T-helper 17 cell (primary cell): ENCODE results near the gene IL19. TPM values are rescaled to one million over a fixed set of nuclear protein-coding genes. Genes with fewer than 3 reads are reported as not detected.
A peak's percentile ranks its signal among the peaks of the same experiment; 100 is the strongest.

Experiments
- ATAC-seq: fragments of 150-1000 bp; cut with Tn5 transposase; 2 replicates; pipeline ENCODE4 v1.10.0; 2021; ENCODE audit warnings: mild to moderate bottlenecking, moderate library complexity
- DNase-seq, 3 donors: peaks; one replicate each; pipeline versions ENCODE4 v3.0.0 to v3.0.0-alpha.2; 2020 to 2021
- H3K9me3 ChIP-seq: one replicate; pipeline ENCODE4 v1.7.0; 2013; ENCODE audit warnings: low read length, mild to moderate bottlenecking; ENCODE audit not compliant: control insufficient read depth, poor library complexity, severe bottlenecking
- H3K27ac Mint-ChIP-seq: one replicate; pipeline ENCODE4 v1.8.0; 2022; ENCODE audit warnings: mild to moderate bottlenecking, moderate library complexity, mixed read lengths
- H3K27me3 Mint-ChIP-seq: one replicate; pipeline ENCODE4 v1.8.0; 2022; ENCODE audit warnings: mixed read lengths
- H3K36me3 Mint-ChIP-seq: one replicate; pipeline ENCODE4 v1.8.0; 2022; ENCODE audit warnings: low read depth, mixed read lengths
- H3K4me1 Mint-ChIP-seq: one replicate; pipeline ENCODE4 v1.8.0; 2022; ENCODE audit warnings: mild to moderate bottlenecking, mixed read lengths
- H3K4me3 Mint-ChIP-seq: one replicate; pipeline ENCODE4 v1.8.0; 2022; ENCODE audit warnings: mild to moderate bottlenecking, moderate library complexity, mixed read lengths
- total RNA-seq, 4 donors: library from RNA in 2 of 4; stranded (reverse) in 2 of 4; gene quantifications; one replicate each; pipeline ENCODE4 v1.2.3 and lab custom pipeline; 2022 to 2026

Gene IL19, protein sequence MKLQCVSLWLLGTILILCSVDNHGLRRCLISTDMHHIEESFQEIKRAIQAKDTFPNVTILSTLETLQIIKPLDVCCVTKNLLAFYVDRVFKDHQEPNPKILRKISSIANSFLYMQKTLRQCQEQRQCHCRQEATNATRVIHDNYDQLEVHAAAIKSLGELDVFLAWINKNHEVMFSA
- total RNA-seq (not detected), total RNA-seq (lab: John Stamatoyannopoulos, UW) (0 to 0.23 reads per million in 2 donors)

DNA sequence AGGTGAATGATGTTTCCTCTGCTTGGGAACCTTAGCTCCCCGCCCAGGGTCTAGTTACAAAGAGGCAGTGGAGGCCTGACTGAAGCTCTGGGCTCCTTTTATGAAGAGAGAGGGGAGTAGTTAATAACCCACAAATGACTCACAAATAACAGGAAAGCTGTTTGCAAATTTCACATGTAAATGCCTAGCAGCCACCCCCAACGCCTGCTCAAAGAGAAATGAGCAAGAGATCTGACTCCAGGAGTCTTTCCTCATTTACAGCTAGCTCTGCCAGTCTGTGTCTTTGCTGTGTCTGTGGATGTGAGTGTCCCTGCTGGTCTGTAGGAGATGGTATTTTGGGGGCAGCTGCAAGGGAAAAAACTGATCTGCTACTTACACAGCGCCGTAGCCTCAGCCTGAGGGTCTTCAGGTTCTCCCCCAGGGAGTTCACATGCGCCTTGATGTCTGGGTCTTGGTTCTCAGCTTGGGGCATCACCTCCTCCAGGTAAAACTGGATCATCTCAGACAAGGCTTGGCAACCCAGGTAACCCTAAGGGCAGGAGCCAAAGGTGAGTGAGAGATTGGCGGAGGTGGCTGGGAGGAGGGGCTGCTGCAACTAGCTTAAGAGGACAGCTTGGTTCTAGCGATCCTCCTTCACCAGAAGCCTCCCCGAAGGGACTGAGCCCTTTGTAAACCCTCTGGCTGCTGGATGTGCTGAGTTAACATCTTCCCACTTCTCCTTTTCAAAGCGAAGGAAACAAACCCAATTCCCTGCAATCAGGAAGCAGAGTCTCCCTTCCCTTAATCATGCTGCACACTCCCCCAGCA lies at the start of gene IL19:
Gene IL19, plus strand, starts transcription at position 243 of the 807 bp plus-strand sequence. CDS start 65,890 bp downstream, outside the sequence.
- ATAC-seq: no peak
- DNase-seq: no peak
- Mint-ChIP-seq H3K4me1 (peaks cover 67% of the 10 kb centered on the region), H3K4me3 (peak within 1 kb of the TSS; percentile 81), H3K27ac (peak within 1 kb of the TSS; percentile 92), H3K36me3 (no peaks in the 10 kb centered on the region), H3K27me3 (no peaks in the 10 kb centered on the region)
- H3K9me3 ChIP-seq: no peaks in the 10 kb centered on the region

DNA sequence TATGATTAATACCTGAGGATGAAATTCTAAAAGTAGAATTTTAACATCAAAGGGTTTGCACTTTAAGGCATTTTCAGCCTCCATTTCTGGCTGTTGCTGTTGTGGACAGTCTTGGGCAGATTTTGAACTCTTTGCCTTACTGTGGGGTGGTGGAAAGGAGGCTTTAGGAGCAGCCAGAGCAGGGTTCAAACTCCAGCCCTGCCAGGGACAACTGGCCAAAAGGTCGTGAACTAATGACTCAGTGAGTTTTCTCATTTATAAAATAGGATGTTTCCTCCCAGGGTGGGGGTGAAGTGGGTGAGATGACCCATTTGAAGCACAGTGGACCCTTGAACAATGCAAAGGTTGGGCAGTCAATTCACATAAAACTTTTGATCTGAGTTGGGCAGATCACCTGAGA lies 49.1 kb upstream of the IL19 start:
- peaks cover 63% of the 10 kb centered on the region for H3K4me1 Mint-ChIP-seq
- peak overlapping the region; percentile 39 for H3K27ac Mint-ChIP-seq
- no peak for DNase-seq
- no peaks in the 10 kb centered on the region for H3K36me3 Mint-ChIP-seq
- no peak overlapping the region for H3K4me3 Mint-ChIP-seq
- no peaks in the 10 kb centered on the region for H3K27me3 Mint-ChIP-seq
- no peaks in the 10 kb centered on the region for H3K9me3 ChIP-seq
- ATAC-seq: no peak

DNA sequence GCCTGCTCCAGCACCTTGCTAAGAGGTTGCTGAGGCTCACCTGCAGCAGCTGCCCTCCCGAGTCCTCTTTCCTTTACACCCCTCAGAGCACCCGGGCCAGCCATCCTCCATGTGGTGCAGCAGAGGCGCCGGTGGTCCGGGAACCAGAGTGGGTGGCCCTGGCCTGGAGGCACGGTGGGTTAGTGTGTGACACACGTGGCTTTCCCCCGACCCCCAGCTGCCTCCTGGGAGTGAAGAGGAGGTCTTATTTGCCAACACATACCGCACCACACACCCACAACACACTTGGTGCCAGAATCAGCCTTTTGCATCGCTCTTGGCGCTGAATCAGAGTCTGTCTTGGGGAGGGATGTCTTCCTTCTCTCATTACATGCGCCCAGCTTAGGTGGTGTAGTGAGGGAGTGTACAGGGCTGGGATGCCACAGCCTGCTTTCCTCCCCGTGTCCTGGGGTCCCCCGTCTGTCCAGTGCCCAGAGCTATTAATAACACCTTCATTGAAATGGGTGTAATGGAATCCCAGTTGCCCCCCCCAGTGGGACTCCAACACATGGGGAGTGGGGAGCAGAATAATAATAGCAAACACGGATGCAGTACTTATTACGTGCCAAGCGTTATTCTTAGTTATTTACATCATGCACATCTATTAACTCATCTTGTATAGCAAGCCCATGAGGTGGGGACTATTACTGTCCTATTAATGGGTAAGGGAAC lies 47.7 kb upstream of the IL19 start:
- DNase-seq (no peak), ATAC-seq (no peak)
- Mint-ChIP-seq H3K27me3 (no peaks in the 10 kb centered on the region), H3K4me3 (no peak overlapping the region), H3K36me3 (no peaks in the 10 kb centered on the region), H3K4me1 (peaks cover 56% of the 10 kb centered on the region), H3K27ac (no peak overlapping the region)
- H3K9me3 ChIP-seq: no peaks in the 10 kb centered on the region

DNA sequence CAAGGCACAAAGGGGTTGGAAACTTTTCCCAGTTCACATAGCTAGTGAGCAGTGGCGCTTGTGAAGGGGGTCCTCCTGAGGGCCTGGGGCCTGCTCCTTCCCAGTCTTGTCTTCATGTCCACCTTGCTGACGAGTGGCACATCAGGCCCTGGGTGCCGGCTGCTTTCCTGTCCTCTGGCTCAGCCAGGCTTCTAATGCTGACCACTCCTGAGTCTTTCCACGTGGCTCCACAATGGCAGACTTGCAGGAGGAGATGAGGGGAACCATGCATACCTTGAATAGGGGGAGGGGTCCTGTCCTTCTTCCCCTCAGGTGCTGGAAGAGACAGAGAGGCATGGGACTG lies 47.1 kb upstream of the IL19 start:
- H3K27ac Mint-ChIP-seq: no peak overlapping the region
- H3K4me1 Mint-ChIP-seq: peaks cover 57% of the 10 kb centered on the region

DNA sequence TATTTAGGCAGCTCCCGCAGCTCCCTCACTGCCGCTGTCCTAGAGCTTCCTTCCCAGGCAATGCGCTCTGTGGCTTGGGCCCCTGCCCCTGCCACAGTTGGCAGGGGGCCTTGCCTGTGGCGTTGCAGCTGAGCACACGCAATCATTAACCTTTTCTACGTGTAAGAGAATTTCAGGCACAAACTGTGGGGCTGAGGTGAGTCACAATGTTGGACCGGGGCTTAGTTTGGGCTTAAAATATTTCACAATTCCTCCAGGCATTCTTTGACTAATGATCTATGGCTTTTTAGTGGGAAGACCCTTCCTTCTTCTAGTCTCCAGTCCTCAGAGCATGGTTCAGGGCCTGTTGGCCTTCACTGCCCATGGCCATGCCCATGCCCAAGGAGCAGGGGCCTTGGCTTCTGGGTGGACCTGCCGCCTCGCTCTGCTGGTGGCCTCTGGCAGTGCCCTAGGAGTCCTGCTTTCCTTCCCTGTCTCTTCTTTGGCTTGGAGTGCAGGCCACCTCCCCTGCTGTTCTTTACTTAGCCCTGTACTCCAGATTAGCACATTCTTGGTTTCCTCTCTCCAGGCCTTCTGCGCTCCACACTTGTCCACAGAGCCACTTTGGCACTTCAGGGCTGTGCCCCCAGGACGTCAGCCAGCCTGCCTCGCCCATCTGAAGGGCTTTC lies 46.6 kb upstream of the IL19 start:
- Mint-ChIP-seq H3K36me3 (no peaks in the 10 kb centered on the region), H3K4me3 (no peak overlapping the region), H3K27ac (no peak overlapping the region), H3K4me1 (peaks cover 55% of the 10 kb centered on the region), H3K27me3 (no peaks in the 10 kb centered on the region)
- ATAC-seq (no peak), DNase-seq (no peak)
- no peaks in the 10 kb centered on the region for H3K9me3 ChIP-seq

More for the DNA sequence above, 47.1 kb upstream of the IL19 start:
- DNase-seq (no peak), ATAC-seq (no peak)
- no peaks in the 10 kb centered on the region for H3K9me3 ChIP-seq
- Mint-ChIP-seq H3K4me3 (no peak overlapping the region), H3K27me3 (no peaks in the 10 kb centered on the region), H3K36me3 (no peaks in the 10 kb centered on the region)

DNA sequence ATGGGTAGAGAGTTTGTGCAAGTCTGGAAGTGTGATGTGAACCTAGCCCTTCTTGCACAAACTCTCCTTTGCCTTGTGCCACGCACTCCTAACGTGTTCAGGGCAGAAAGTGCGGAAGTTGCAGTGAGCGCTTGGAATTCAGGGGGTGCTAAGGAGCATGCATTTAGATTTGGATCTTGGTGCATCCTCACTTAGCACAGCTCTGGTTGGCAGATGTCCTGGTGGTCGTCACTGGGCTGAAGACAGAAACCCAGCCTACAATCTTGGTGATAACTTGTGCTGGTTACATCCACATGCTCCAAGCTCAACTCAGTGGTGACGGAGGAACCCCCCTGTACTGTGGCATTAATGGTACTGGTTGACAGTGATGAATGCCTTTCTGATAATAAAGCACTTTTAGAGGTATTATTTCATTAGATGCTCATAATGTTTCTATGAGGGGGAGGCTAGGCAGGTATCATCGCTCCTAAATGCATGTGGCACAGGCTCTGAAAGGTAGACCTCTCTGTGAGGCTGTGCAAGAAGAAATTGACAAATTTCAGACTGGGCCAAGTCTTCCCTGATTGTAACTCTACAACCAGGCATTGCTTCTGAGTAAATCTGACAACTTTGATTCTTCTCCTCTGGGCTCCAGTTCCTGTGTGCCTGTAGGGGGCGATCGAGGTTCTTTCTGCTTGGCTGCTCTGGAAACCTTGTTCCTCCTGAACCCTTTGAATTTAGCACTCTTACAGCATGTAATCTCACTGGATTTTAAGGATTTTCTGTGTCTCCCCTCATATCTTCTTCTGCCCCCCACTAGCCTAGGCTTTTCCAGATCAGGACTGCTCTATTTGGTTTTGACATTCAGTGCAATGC lies 45.2 kb upstream of the IL19 start:
- H3K9me3 ChIP-seq: no peaks in the 10 kb centered on the region
- no peak overlapping the region for H3K4me3 Mint-ChIP-seq
- H3K27me3 Mint-ChIP-seq: no peaks in the 10 kb centered on the region
- peaks cover 46% of the 10 kb centered on the region for H3K4me1 Mint-ChIP-seq
- DNase-seq: peak; percentile 35 to 63 (median 36)
- peak; percentile 63 for ATAC-seq
- H3K27ac Mint-ChIP-seq: peak overlapping the region; percentile 85
- H3K36me3 Mint-ChIP-seq: peaks cover 3% of the 10 kb centered on the region

DNA sequence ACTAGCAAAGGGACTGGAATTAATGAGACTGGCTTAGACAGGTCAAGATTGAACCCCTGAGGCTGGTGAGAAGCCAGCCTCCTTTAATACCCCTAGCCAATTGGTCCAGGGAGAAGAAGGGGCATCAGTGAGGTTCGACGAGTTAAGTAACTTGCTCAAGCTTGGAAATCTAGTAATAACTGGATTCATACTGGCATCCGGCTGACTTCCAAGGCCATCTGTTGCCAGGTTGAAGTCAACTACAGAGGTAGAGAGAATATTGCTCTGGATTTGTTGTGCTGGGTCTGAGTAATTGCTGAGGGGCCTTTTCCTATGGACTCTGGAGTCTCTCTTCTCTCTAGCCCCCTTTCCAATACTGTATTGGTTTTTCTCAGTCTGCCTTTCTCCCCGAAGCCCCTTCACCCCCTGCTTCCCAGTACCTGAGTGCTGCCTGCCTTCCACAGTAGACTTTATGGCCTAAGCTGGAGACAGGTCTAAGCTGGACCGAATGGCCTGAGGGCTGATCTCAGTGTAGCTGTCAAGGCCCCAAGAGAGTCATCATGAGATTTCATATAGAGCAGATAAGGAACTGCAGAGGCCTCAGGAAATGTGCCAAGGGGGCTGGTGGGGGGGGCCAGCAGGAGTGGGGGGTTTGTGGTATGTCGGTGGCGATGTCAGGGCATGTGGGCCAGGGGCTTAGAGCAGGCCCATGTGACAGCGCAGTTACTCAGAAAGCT lies 42.4 kb upstream of the IL19 start:
- H3K4me3 Mint-ChIP-seq: no peak overlapping the region
- ATAC-seq (no peak), DNase-seq (no peak)
- peaks cover 5% of the 10 kb centered on the region for H3K36me3 Mint-ChIP-seq
- no peaks in the 10 kb centered on the region for H3K9me3 ChIP-seq
- H3K27ac Mint-ChIP-seq: peak overlapping the region; percentile 70
- H3K27me3 Mint-ChIP-seq: no peaks in the 10 kb centered on the region
- peaks cover 37% of the 10 kb centered on the region for H3K4me1 Mint-ChIP-seq

DNA sequence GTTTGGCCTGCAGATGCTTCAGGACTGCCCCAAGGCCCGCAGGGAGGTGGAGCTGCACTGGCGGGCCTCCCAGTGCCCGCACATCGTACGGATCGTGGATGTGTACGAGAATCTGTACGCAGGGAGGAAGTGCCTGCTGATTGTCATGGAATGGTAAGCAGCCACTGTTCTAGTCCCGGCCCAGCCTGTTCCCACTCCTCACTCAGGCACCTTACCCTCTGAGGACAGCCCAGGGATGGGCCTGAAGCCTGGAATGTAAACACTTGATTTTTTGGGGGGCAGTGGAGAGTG lies 41.9 kb upstream of the IL19 start:
- H3K9me3 ChIP-seq: no peaks in the 10 kb centered on the region
- DNase-seq (no peak), ATAC-seq (no peak)
- H3K4me3 Mint-ChIP-seq: no peak overlapping the region
- peaks cover 8% of the 10 kb centered on the region for H3K36me3 Mint-ChIP-seq
- H3K27me3 Mint-ChIP-seq: no peaks in the 10 kb centered on the region
- H3K4me1 Mint-ChIP-seq: peaks cover 34% of the 10 kb centered on the region
- H3K27ac Mint-ChIP-seq: peak overlapping the region; percentile 70

DNA sequence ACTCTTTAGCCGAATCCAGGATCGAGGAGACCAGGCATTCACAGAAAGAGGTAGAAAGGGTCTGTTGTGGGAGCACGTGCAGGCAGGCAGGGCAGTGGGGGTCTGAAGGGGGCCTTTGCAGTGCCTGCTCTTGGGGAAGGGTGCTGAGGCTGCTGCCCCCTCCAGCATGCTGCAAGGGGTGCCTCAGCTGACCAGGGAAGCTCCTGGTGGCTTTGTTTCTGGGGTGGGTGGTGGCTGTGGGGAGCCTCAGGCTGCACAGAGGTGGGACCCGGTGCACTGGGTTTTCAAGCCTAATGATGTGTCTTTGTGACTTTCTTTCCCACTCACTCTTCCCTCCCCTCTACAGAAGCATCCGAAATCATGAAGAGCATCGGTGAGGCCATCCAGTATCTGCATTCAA lies 41.5 kb upstream of the IL19 start:
- DNase-seq (no peak), ATAC-seq (no peak)
- no peaks in the 10 kb centered on the region for H3K27me3 Mint-ChIP-seq
- no peaks in the 10 kb centered on the region for H3K9me3 ChIP-seq
- H3K4me1 Mint-ChIP-seq: peaks cover 31% of the 10 kb centered on the region
- H3K27ac Mint-ChIP-seq: peak overlapping the region; percentile 70
- peaks cover 8% of the 10 kb centered on the region for H3K36me3 Mint-ChIP-seq
- no peak overlapping the region for H3K4me3 Mint-ChIP-seq

DNA sequence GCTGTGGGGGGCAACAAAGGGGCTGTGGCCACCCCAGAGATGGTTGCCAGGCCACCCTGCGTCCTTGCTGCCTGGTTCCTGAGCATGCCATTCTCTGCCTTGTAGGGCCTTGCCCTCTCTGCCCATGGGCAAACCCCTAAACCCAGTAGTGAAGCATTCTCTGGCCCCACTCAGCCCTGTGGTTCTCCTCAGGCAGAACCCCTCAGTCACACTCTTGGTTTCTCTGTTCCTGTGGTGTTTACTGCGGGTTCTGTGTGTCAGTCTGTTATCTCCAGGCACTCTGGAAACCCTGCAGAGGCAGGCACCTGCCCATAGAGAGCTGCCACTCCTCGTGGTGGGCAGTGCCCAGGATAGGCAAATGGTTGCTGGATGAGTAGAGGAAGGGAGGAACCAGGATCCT lies 41.1 kb upstream of the IL19 start:
- Mint-ChIP-seq H3K27me3 (no peaks in the 10 kb centered on the region), H3K27ac (peak overlapping the region; percentile 70), H3K4me3 (no peak overlapping the region), H3K4me1 (peaks cover 32% of the 10 kb centered on the region), H3K36me3 (peaks cover 8% of the 10 kb centered on the region)
- ATAC-seq: no peak
- DNase-seq: no peak
- H3K9me3 ChIP-seq: no peaks in the 10 kb centered on the region

DNA sequence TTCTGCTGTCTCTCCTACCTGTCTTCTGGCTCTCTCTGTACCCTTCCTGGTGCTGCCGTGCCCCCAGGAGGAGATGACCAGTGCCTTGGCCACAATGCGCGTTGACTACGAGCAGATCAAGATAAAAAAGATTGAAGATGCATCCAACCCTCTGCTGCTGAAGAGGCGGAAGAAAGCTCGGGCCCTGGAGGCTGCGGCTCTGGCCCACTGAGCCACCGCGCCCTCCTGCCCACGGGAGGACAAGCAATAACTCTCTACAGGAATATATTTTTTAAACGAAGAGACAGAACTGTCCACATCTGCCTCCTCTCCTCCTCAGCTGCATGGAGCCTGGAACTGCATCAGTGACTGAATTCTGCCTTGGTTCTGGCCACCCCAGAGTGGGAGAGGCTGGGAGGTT lies 38.1 kb upstream of the IL19 start:
- Mint-ChIP-seq H3K4me1 (peaks cover 33% of the 10 kb centered on the region), H3K27ac (peak overlapping the region; percentile 98), H3K36me3 (peaks cover 8% of the 10 kb centered on the region), H3K4me3 (no peak overlapping the region), H3K27me3 (no peaks in the 10 kb centered on the region)
- H3K9me3 ChIP-seq: no peaks in the 10 kb centered on the region
- no peak for ATAC-seq
- no peak for DNase-seq

DNA sequence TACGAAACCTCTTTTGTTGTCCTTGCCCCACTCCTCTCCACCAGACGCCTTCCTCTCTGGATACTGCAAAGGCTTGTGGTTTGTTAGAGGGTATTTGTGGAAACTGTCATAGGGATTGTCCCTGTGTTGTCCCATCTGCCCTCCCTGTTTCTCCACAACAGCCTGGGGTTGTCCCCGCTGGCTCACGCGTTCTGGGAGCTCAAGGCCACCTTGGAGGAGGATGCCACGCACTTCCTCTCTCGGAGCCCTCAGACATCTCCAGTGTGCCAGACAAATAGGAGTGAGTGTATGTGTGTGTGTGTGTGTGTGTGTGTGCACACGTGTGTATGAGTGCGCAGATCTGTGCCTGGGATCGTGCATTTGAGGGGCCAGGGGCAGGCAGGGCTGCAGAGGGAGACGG lies 37.6 kb upstream of the IL19 start:
- peak overlapping the region; percentile 98 for H3K27ac Mint-ChIP-seq
- peaks cover 37% of the 10 kb centered on the region for H3K4me1 Mint-ChIP-seq
- DNase-seq (no peak), ATAC-seq (no peak)
- peak overlapping the region; percentile 56 for H3K4me3 Mint-ChIP-seq
- H3K9me3 ChIP-seq: no peaks in the 10 kb centered on the region
- H3K27me3 Mint-ChIP-seq: no peaks in the 10 kb centered on the region
- peaks cover 8% of the 10 kb centered on the region for H3K36me3 Mint-ChIP-seq
